GM19035 (cell line): ENCODE results near the gene ADK.

Experiments
- ATAC-seq: cut with Tn5 transposase; IDR thresholded peaks from one replicate; pipeline ENCODE4 v1.9.1; 2021; ENCODE audit not compliant: unreplicated experiment

ADK gene

DNA sequence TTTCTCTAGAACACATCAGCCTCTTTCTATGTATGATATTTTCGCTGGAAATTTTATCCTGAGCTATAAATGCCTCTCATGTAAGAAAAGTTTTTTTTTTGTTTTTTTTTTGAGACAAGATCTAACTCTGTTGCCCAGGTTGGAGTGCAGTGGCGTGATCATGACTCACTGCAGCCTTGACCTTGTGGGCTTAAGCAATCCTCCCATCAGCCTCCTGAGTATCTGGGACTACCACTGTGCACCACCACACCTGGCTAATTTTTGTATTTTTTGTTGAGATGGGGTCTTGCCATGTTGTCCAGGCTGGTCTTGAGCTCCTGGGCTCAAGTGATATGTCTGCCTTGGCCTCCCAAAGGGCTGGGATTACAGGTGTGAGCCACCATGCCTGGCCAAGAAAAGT, 80.4 kb downstream of the ADK start:
- ATAC-seq, result no peak

DNA sequence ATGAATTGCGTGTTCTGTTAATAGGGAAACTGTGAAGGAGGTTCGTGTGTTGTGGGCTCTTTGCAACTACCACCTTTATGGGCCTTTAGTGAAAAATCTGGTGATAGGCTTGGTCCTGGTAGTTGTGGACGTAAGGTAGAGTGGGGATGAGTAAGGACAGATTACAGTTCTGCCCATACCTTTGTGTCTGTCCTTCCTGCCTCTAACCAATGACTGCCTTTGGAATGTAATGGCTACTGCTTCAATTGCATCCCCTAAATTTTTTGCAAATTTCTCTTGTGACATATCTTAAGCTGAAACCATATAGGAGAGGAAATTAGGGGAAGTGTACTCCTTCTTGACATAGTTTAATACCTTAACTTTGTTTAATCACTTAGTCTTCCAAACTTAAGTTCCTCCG, 82.3 kb downstream of the ADK start:
- ATAC-seq, result no peak

DNA sequence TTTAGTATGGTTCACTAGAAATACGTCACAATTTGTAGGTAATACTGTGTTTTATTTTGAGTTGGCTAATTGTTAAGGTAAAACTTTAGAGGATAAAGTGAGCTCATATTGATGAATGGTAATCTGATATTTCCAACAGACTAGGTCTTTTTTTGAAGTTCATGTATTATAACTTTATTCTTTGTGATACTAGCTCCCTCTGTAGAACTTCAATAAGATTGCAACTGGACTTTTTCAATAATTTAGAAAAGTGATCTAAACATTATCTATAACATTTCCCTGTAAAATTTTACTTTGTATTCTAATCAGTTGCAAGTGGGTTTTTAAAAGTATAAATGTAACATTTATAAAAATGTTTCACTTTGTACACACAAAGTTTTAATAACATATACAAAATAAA, 83.5 kb downstream of the ADK start:
- ATAC-seq, result no peak

DNA sequence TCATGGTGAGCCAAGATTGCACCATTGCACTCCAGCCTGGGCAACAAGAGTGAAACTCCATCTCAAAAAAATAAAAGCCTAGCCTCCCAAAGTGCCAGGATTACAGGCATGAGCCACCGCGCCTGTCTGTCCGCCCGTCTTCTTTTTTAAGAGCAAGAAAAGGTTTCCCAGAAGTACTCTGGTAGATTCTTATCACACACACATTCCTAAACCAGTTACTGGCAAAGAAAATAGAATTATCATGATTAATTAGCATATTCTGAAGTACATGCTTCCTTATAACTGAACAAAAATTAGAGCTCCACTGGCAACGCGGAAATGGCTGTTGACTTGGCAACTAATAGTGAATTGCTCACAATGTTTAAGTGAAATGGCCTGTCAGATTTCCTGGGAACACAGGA, 87.0 kb downstream of the ADK start:
- no peak for ATAC-seq

GRCh38 chr10:74238516-74238915, 87.5 kb downstream of the ADK start:
- no peak for ATAC-seq

DNA sequence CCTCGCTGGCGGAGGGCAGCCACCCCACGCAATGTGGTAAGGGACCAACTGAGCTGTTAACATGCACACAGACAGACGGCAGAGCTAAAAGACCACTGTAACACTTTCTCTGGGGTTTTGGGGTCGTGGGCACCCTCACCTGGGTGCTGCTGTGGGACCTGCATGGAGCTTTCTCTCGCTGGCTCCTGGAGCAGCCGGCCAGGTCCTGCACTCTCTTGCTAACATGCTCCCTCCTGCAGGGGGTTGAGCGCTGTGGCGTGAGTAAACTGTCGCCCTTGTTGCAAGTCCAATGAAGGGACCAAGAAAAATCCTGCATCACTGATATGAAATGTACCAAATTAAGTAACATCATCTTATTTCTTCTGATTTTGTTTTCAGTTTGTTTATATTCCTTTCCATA, 92.0 kb downstream of the ADK start:
- ATAC-seq, result no peak

- no peak for ATAC-seq
Measured at GRCh38 chr10:74244097-74244685, 93.2 kb downstream of the ADK start.

DNA sequence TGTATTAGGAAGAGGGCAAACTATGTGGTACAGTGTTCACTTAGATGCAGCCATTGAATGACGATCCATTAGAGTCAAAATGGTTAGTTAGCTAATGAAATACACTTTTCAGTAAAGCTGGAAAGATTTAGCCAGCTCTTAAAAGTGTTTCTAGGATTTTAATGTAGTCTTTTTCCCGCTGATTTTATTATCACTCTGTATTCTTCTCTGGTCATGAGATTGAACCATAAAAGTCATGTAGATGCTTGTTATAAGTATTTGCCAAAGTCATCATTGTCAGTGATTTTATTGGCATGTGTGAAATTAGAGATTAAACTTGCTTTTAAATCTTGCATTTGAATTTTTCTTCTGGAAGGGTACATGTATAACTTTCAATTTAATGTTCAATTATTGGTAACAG, 93.8 kb downstream of the ADK start:
- ATAC-seq, result no peak

DNA sequence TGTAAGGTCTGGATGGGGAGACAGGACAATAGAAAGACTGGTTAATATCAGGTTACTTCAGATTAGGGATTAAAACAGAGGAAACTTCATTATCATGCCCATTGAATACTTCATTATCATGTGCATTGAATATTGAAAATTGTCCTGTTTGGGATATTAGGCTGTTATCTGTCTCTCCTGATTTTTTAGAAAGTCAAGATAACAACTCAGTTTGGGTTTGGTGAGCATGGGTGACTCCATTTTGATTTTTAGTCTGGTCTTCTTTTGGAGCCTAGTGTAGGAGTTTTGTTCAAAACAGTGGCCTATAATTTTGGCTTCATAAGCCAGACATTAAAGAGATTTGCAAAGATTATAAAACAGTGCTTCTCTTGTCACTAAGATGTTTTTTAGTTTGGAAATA, 95.5 kb downstream of the ADK start:
- no peak for ATAC-seq

DNA sequence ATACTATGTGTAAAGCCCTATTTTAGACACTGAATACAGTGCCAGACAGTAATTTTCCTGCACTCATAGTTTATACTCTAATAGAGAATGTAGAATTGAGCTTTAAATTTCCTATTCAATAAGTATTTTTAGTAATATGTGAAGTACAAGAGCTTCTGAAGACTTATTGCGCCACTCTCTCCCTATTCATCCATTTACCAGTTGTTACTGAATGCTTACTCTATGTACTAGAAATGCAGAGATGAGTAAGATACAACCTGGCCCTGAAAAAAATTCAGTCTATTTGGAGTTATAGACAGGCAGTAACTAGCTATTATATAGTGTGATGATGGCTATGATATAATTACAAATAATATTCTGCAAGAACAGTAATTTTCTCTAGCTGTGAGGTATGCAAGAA, 98.8 kb downstream of the ADK start:
- no peak for ATAC-seq

DNA sequence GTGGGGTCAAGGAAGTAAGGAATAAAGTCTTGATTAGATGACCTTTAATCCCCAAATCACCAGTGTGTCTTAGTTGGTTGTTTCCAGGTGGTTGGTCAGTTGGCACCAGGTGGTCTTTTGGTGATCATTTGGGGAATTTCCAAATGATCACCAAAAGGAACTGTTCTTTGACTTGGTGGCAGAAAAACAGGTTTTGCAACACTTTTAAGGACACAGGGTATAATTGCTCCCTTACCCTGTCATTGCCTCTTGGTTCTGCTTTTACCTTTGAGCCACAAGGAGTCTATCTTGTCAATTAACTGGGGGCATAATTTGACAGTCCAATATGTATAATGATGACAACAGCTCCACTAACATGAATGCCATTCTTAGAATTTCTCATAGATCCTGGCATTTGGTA, 104.2 kb downstream of the ADK start:
- no peak for ATAC-seq

GRCh38 chr10:74255888-74256357, 104.9 kb downstream of the ADK start:
- no peak for ATAC-seq

DNA sequence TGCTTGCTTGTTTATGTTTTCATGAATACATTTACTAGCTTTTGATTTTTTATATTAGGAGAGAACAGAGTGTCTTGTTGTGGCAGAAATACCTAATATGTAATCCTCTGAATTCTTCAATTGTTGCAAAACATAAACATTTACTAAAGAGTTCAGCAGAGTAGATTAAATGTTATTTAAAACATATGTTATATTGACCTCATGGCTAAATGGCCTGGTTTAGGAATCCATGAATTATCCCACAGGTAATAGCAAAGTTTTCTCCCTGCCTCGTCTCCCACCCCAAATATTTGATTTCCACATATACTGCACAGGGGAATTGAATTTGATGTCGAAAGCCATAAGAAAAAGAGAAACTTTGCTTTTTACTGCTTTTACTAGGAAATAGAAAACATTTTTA, 111.8 kb downstream of the ADK start:
- no peak for ATAC-seq

DNA sequence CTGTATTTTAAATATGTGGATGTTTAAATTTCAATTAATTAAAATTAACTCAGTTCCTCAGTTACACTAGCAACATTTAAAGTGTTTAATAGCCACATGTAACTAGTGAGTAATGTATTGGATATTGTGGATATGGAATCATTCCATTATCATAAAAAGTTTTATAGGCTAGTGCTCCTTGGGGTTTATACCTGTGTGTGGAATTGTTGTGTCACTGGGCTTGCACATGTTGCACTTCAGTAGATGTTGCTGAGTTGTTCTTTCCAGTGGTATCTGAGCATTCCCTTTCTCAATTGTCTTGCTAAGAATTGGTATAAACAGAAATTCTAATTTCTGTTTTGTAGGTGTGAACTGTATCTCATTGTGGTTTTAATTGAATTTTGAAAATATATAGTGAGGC, 113.0 kb downstream of the ADK start:
- no peak for ATAC-seq

DNA sequence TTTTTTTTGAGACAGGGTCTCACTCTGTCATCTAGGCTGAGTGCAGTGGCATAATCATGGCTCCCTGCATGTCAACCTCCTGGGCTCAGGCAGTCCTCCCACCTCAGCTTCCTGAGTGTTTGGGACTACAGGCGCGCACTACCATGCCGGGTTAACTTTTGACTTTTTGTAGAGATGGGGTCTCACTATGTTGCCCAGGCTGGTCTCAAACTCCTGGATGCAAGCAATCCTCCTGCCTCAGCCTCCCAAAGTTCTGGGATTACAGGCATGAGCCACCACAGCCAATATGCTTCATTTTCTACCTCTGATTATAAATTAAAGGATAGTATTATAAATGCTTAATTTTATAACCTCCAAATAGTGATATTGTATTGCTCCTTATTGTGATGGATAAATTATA, 121.3 kb downstream of the ADK start:
- no peak for ATAC-seq

DNA sequence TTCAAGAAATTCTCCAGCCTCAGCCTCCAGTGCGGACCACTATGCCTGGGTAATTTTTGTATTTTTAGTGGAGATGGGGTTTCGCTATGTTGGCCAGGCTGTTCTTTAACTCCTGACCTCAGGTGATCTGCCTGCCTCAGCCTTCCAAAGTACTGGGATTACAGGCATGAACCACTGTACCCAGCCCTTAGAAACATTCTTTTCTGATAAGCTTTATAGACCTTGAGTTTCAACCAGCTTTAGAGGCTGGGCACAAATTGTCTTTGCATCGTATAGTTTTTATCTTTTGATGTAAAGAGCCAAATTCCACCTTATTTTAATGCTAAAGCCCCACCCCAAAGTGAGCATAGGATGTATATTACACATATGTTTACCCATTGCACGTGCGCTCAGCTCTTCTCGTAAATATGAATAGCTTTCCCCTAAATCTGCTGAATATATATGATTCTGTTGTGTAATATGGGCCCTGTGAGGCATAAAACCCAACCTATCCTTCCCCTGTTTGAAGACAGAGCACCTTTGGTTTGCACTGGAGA, 124.8 kb downstream of the ADK start:
- ATAC-seq, result no peak

- no peak for ATAC-seq
Measured at GRCh38 chr10:74276416-74276815, 125.4 kb downstream of the ADK start.

- ATAC-seq, result no peak
Measured at GRCh38 chr10:74282151-74282847, 131.3 kb downstream of the ADK start.

GRCh38 chr10:74282848-74283210, 131.8 kb downstream of the ADK start:
- ATAC-seq, result no peak

DNA sequence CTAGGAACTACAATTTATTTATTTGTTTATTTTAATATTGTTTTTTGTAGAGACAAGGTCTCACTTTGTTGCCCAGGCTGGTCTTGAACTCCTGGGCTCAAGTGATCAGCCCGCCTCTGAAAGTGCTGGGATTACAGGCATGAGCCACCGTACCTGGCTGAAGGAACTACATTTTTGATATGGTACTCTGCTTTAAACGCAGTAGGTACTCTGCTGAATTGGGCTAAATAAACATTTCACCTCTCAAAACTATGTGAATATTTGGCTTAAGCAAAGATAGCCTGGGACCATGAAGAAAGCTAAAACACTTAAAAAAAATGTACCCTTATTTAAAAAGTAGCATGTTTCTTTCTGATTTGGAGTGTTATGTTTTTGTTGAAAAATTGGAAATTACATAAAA, 138.2 kb downstream of the ADK start:
- no peak for ATAC-seq

GRCh38 chr10:74289951-74290350, 138.9 kb downstream of the ADK start:
- no peak for ATAC-seq

- ATAC-seq, result no peak
Measured at GRCh38 chr10:74290708-74291107, 139.7 kb downstream of the ADK start.
